Activated naive CD8-positive, alpha-beta T cell (primary cell): ENCODE data around the gene CFC1B.
"Not testable (repeated sequence)": the region's sequence is repeated elsewhere in the genome, so short reads cannot be mapped to it uniquely, and the experiment has no call there.

Experiments used
- H3K27ac Mint-ChIP-seq: one replicate; pipeline ENCODE4 v1.8.0; 2021; ENCODE audit warnings: mixed read lengths
- H3K27me3 Mint-ChIP-seq: one replicate; pipeline ENCODE4 v1.8.0; 2021; ENCODE audit warnings: mixed read lengths
- H3K36me3 Mint-ChIP-seq: one replicate; pipeline ENCODE4 v1.8.0; 2021; ENCODE audit warnings: mixed read lengths
- H3K4me1 Mint-ChIP-seq: one replicate; pipeline ENCODE4 v1.8.0; 2021; ENCODE audit warnings: low read depth, mixed read lengths
- H3K4me3 Mint-ChIP-seq: one replicate; pipeline ENCODE4 v1.8.0; 2021; ENCODE audit warnings: mild to moderate bottlenecking, mixed read lengths
- H3K9me3 Mint-ChIP-seq: one replicate; pipeline ENCODE4 v1.8.0; 2021; ENCODE audit warnings: low read depth, mixed read lengths

CFC1B gene

DNA sequence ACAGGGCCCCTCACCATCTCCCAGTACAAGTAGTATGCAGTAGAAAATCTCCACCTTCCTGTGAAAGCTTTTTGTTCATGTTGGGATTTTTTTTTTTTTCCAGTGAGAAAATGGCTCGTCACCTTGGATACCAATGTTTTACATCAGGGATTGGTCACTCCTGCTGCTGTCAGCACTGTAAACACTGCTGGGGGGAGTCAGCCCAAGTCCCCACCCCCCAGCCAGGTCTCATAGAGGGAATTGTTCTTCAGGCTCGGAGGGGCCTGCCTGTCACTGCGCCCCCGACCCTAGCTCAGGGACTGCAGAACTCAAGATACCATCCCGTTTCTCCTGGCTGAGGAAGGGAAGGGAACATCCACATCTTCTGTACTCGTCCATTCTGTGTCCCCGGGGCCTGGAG, at the start of gene CFC1B:
CFC1B (plus strand) TSS at position 231 of the 400 bp plus-strand sequence. CDS start 263 bp downstream, outside the sequence.
- H3K27me3 Mint-ChIP-seq, H3K4me1 Mint-ChIP-seq, H3K27ac Mint-ChIP-seq, H3K4me3 Mint-ChIP-seq, H3K9me3 Mint-ChIP-seq, H3K36me3 Mint-ChIP-seq: not testable (repeated sequence)

DNA sequence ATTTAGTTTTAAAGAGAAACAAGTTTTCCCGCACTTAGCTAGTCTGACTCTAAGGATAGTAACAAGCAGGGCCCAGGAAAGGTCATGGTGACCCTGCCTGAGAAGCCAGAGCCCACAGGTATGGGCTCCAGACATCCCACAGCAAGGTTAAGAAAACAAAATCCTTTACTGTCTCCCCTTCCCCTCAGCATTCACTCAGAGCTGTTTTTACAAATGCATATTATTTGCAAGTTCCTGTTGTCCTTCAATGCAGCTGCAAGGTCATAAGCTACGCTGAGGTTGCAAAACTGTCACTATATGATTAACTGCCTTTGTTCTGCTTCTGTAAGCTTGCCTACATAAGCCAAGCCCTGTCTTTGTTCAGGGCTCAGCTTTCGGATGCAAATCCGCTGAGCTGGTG, 29.9 kb upstream of the CFC1B start:
- H3K4me1 Mint-ChIP-seq, H3K27ac Mint-ChIP-seq, H3K9me3 Mint-ChIP-seq, H3K27me3 Mint-ChIP-seq, H3K36me3 Mint-ChIP-seq, H3K4me3 Mint-ChIP-seq: not testable (repeated sequence)

DNA sequence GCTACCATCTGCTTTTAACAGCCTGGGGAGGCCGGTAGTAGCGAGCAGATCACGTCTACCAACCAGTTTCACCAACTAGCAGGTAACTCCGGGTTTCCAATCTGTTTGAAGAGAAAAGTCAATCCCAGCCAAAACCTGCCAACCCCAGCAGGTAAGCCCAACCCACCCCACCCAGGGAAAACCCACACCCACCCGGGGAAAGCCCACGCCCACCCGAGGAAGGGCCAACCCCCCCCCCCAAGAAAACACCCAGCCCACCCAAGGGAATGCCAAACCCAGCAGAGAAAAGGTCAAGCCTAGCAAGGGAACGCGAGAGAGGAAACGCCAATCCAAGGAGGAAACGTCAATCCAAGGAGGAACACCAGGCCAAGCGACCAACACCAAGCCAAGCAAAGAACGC, 11.8 kb upstream of the CFC1B start, which contains the start of gene POTEI:
POTEI (minus strand) TSS at position 101 of the 400 bp plus-strand sequence; CDS start at position 8, 93 bp downstream.
- not testable (repeated sequence) for H3K4me1 Mint-ChIP-seq, H3K9me3 Mint-ChIP-seq, H3K36me3 Mint-ChIP-seq, H3K27ac Mint-ChIP-seq, H3K27me3 Mint-ChIP-seq, H3K4me3 Mint-ChIP-seq

DNA sequence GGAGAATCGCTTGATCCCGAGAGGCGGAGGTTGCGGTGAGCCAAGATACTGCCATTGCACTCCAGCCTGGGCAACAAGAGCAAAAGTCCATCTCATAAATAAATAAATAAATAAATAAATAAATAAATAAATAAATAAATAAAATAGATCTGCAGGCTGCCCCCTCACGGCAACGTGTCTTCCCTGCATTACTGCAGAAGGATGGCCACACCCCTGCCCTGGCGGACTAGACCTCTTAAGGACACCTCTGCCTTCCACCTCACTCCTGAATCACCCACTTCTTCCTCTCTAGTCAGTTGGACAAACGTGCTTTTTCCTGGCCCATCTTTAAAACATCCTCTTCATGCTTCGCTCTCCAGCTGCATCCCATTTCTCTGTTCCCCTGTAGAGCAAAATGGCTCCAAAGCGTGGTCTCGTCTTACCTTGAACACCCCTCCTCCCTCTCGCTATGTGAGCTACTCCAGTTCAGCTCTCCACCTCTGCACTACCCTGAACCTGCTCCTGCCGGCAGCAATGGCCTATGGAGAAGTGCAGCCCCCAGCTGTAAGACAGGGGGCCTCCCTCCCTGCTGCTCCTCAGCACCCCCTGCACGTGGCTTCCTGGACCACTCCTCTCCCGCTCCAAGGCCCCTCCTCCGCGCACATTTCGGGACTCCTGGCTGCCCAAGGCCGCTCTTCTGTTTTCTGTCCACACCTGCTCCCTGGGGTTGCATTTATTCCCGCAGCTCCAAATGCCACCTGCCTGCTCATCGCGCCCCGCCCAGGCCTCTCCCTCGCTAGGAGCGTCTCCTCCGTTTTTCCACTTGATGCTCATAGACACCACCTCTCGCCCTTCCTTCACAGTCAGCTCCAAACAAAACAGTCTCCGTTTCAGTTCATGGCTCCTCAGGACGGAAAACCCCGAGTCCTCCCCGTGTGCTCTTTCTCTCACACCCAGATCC, 9.9 kb upstream of the CFC1B start:
- not testable (repeated sequence) for H3K27ac Mint-ChIP-seq, H3K27me3 Mint-ChIP-seq, H3K9me3 Mint-ChIP-seq, H3K36me3 Mint-ChIP-seq, H3K4me1 Mint-ChIP-seq, H3K4me3 Mint-ChIP-seq

DNA sequence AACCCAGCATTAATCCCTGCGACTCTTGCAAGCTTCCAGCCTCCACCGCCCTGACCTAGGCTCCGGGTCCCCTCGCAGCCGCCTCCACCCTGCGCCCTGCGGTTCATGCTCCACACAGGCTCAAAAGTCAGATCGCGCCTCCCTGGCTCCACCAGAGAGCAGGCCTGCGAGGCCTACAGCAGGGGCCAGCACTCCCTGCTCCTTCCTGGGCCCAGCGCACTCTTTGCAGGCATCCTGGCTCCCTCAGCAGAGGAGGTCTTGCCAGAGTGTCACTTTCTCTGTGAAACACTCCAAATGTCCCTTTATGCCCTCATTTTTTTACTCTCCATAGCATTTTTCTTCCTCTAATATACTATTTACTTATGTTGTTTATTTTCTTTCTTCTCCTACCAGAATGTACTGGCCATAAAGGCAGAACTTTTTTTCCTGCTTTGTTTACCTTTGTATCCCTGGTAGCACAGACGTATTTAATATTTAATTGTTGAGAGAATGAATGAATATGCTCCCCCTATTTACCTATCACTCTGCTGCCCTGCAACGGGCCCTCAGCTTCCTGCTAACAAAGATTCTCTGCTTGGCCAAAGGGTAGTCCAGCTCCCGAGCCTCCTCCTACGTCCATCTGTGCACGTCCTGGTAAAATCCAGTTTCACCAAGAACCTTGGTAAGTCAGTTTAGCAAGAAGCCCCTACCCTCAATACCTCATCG, 9.1 kb upstream of the CFC1B start:
- H3K4me1 Mint-ChIP-seq, H3K36me3 Mint-ChIP-seq: not testable (repeated sequence)

DNA sequence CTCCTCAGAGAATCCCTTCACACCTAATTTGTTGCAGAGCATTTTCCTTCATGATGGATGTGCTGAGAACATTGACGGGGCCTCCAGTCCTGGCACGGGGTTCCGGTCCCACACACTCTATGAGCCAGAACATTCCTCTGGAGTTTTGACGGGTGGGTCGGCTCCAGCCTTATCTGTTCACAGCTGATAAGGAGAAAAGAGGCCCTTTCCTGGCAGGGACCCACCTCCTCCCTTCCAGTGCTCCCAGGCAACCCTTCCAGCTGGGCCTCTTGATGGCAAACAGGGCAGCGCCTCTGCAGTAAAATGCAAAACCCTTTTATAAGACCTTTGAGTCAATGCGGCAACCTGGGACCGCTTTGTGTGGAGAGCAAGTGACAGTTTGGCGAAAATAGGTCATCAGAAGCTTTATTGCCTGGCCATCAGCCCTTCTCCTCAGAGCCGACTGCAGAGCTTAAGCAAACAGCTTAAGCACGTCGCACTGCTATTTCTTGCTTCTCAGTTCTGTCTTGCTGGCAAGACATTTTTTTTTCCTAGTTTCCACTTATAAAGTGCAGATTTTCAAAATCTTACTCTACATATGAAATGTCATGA, 2.4 kb upstream of the CFC1B start:
- not testable (repeated sequence) for H3K4me3 Mint-ChIP-seq, H3K4me1 Mint-ChIP-seq, H3K27me3 Mint-ChIP-seq, H3K27ac Mint-ChIP-seq, H3K9me3 Mint-ChIP-seq, H3K36me3 Mint-ChIP-seq

More for the DNA sequence above, 9.1 kb upstream of the CFC1B start:
- not testable (repeated sequence) for H3K27me3 Mint-ChIP-seq, H3K27ac Mint-ChIP-seq, H3K4me3 Mint-ChIP-seq, H3K9me3 Mint-ChIP-seq

DNA sequence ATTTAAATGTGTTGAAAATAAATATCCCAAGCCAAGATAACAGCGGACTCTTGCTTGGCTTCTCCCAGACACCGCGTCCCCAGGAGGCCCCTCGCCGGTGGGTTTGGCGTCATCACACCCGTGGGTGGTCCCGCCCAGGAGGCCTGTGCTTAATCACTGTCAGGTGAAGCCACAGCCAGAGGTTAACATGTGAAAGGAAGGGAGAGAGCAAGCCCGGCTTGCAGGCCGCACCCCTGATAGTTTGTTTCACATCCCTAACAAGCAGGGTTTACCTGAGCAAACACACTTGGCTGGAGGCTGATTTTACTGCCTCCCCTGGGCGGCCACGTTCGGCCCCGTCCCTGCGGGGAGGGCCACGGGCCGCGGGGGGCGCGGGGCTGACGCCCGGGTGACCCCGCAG, 1.4 kb downstream of the CFC1B start:
- not testable (repeated sequence) for H3K9me3 Mint-ChIP-seq, H3K27me3 Mint-ChIP-seq, H3K27ac Mint-ChIP-seq, H3K36me3 Mint-ChIP-seq, H3K4me1 Mint-ChIP-seq, H3K4me3 Mint-ChIP-seq

DNA sequence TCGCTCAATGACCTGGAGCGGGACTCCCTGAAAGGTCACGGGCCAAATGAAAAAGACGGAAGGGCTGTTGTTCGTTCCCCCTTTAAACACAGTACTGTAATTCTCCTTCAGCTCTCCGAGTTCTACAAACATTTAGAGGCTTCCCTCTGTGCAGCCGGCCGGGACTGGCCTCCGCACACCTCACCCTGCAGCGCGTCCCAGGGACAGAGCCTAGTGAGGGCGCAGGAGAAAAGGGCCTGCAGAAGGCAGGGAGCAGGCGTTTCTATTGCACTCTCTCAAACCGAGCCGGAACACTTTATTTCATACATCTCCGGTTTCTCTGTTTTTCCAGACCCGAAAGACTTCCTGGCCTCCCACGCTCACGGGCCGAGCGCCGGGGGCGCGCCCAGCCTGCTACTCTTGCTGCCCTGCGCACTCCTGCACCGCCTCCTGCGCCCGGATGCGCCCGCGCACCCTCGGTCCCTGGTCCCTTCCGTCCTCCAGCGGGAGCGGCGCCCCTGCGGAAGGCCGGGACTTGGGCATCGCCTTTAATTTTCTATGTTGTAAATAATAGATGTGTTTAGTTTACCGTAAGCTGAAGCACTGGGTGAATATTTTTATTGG, 6.4 kb downstream of the CFC1B start:
- H3K4me3 Mint-ChIP-seq, H3K36me3 Mint-ChIP-seq, H3K27me3 Mint-ChIP-seq, H3K4me1 Mint-ChIP-seq, H3K9me3 Mint-ChIP-seq, H3K27ac Mint-ChIP-seq: not testable (repeated sequence)

DNA sequence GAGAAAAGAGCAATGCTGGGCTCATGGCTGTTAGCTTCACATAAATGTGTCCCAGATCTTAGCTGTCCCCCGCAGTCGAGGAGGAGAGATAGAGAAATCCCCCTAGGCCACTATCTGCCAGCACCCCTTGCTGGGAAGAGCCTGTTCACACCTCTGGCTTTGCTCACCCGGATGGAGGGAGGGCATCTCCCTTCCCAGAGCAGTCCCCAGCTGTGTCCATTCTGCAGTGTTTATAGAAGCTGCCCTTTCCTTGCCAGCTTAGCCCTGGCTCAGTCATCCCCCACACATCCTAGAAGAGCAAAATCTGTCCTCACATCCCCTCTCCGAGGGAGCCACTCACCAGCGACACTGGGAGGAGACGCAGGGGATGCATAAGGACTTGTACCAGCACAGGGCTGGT, 8.5 kb downstream of the CFC1B start:
- not testable (repeated sequence) for H3K4me1 Mint-ChIP-seq, H3K27me3 Mint-ChIP-seq

DNA sequence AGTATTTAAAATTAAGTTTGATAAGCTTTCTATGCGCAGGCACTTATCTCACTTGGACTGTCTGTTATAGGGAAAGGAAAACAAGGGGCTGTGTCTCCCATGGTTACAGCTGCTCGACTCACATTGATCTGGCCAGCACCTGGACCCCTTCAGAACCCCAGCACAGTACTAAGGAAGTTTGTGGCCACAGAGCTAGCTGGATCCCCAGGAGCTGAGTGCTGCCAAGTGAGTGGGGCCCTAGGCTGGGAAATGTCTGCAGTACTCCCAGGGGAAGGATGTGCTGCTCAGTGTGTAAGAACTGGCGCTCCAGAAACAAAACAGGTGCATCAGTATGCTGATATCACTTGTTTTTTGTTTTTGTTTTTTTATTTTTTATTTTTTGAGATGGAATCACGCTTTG, 9.2 kb downstream of the CFC1B start:
- H3K27me3 Mint-ChIP-seq, H3K36me3 Mint-ChIP-seq, H3K27ac Mint-ChIP-seq: not testable (repeated sequence)

More for the DNA sequence above, 8.5 kb downstream of the CFC1B start:
- H3K36me3 Mint-ChIP-seq, H3K9me3 Mint-ChIP-seq, H3K27ac Mint-ChIP-seq, H3K4me3 Mint-ChIP-seq: not testable (repeated sequence)

DNA sequence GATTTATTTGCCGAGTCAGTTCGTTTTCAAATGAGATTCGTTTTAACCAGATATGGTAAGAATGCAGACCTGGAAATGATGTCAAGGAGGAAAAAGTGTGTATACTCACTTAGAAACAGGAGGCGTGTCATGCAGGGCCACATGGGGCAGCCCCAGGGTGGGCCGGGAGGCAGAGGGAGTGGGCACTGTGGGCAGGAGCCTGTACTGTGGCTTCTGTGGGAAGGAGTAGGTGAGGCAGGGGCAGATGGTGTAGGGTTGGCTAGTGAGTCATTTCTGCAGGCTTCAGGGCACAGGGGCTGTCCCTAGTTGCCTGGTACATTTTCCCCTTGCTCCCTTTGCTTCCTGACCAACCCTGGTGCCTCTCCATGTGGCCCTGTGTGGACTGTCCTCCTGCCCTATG, 10.2 kb downstream of the CFC1B start:
- H3K27me3 Mint-ChIP-seq, H3K4me1 Mint-ChIP-seq, H3K9me3 Mint-ChIP-seq, H3K36me3 Mint-ChIP-seq, H3K27ac Mint-ChIP-seq, H3K4me3 Mint-ChIP-seq: not testable (repeated sequence)

More for the DNA sequence above, 9.2 kb downstream of the CFC1B start:
- H3K4me3 Mint-ChIP-seq, H3K9me3 Mint-ChIP-seq, H3K4me1 Mint-ChIP-seq: not testable (repeated sequence)

DNA sequence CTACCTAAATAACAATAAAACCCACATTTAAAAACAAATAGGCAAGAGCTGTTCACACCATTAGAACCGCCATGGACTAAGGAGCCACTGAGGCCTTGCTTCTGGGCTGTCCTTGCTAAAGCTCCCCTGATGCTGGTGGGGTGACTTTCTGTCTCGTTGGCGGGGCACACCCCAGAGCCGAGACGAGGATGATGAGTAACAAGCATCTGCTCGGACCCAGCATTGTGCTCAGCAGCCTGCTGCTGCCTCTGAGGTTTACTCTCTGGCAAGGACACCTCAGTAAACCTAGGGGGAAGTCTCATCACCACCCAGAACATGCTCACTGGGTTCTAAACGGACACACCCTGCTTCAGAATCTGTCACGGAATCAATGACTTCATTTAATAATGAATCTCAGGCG, 10.7 kb downstream of the CFC1B start:
- H3K9me3 Mint-ChIP-seq, H3K4me3 Mint-ChIP-seq, H3K36me3 Mint-ChIP-seq, H3K4me1 Mint-ChIP-seq, H3K27me3 Mint-ChIP-seq, H3K27ac Mint-ChIP-seq: not testable (repeated sequence)

DNA sequence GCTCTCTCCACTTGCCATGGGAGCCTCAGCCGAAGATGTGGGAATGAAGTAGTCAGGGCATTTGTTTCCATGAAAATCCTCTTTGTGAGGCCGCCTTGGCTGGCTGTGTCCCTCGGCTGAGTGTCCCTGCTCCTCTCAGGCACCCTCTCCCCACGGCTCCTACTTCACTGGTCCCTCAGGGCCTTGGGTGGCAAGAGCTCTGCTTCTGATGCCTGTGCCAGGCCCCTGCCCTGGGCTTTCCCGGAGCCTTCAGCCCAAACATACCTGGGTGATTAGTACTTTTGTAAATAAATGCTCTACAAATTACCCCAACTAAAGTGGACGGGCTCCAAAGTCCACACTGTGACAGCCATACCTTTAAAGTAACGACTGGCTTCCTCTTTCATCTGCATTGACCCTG, 15.6 kb downstream of the CFC1B start:
- not testable (repeated sequence) for H3K36me3 Mint-ChIP-seq

DNA sequence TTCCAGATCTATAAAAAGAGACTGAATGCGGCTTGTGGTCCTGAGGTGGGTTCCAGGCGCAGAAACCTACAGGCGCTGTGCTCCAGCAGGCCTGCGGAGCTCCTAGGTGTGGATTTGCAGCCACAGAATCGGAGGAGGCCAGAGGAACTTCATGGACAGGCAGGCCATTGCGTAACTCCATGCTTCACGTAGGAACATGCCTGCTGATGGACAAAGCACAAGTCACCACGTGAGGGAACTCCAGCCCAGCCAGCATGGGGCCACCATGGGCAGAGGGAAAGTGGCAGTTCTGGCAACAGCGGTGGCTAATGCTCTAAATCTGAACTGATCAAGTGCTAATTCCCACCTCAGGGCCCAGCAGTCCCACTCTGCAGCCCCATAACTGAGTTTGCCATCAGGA, 17.2 kb downstream of the CFC1B start:
- H3K27ac Mint-ChIP-seq, H3K36me3 Mint-ChIP-seq, H3K9me3 Mint-ChIP-seq, H3K4me1 Mint-ChIP-seq, H3K4me3 Mint-ChIP-seq, H3K27me3 Mint-ChIP-seq: not testable (repeated sequence)

More for the DNA sequence above, 15.6 kb downstream of the CFC1B start:
- not testable (repeated sequence) for H3K4me3 Mint-ChIP-seq, H3K4me1 Mint-ChIP-seq, H3K27me3 Mint-ChIP-seq, H3K9me3 Mint-ChIP-seq, H3K27ac Mint-ChIP-seq

DNA sequence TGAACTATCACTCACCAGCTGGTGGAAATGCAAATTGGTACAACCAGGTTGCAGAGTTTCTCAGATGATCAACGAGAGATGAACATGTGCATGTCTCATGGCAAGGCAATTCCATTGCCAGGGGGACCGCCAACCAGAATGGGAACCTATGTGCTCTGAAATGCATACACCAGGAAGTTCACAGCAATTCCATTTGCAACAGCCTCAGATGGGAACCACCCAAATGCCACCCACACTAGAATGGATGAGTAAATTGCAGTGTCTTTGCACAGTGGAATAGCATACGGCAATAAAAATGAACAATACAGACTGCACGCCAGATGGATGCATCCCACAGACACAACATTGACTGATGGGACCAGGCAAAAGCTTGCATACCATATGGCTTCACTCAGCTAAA, 21.8 kb downstream of the CFC1B start:
- not testable (repeated sequence) for H3K9me3 Mint-ChIP-seq, H3K36me3 Mint-ChIP-seq, H3K4me3 Mint-ChIP-seq, H3K27ac Mint-ChIP-seq, H3K27me3 Mint-ChIP-seq, H3K4me1 Mint-ChIP-seq
